ENCODE data around the gene TMEM182. TPM values are rescaled to one million over a fixed set of nuclear protein-coding genes. Genes with fewer than 3 reads are reported as not detected.

TMEM182 gene
- polyA plus RNA-seq, 1 donor from 2014 or later = 3.8 TPM

- H2AFZ ChIP-seq (ENCODE audit: low read depth, low read length) = no peak overlapping the region
- no peaks in the 10 kb centered on the region for H3K9me3 ChIP-seq (ENCODE audit: low read length)
- no peaks in the 10 kb centered on the region for H3K9me2 ChIP-seq (ENCODE audit: insufficient read depth, low read length)
- no peak overlapping the region for H3K4me3 ChIP-seq (ENCODE audit: low read length)
- no peaks in the 10 kb centered on the region for H4K20me1 ChIP-seq (ENCODE audit: insufficient read depth)
- H3K9ac ChIP-seq (ENCODE audit: low read length) = no peak overlapping the region
- no peak overlapping the region for H3K27ac ChIP-seq (ENCODE audit: low read length)
- no peak overlapping the region for H3K4me2 ChIP-seq (ENCODE audit: low read length)
- no peak for TF ChIP-seq SMC3 (conservative IDR thresholded peaks at IDR 0.05; ENCODE audit: poor library complexity)
- TF ChIP-seq EP300 (conservative IDR thresholded peaks at IDR 0.05; ENCODE audit: poor library complexity, severe bottlenecking) = no peak
- TF ChIP-seq, protein P1, sequence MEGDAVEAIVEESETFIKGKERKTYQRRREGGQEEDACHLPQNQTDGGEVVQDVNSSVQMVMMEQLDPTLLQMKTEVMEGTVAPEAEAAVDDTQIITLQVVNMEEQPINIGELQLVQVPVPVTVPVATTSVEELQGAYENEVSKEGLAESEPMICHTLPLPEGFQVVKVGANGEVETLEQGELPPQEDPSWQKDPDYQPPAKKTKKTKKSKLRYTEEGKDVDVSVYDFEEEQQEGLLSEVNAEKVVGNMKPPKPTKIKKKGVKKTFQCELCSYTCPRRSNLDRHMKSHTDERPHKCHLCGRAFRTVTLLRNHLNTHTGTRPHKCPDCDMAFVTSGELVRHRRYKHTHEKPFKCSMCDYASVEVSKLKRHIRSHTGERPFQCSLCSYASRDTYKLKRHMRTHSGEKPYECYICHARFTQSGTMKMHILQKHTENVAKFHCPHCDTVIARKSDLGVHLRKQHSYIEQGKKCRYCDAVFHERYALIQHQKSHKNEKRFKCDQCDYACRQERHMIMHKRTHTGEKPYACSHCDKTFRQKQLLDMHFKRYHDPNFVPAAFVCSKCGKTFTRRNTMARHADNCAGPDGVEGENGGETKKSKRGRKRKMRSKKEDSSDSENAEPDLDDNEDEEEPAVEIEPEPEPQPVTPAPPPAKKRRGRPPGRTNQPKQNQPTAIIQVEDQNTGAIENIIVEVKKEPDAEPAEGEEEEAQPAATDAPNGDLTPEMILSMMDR (IDR thresholded peaks at IDR 0.05; ENCODE audit: poor library complexity, severe bottlenecking) = no peak
- TF ChIP-seq RAD21 (conservative IDR thresholded peaks at IDR 0.05) = no peak
- no peak for TF ChIP-seq MXI1 (conservative IDR thresholded peaks at IDR 0.05; ENCODE audit: poor library complexity, severe bottlenecking)
- no peak for TF ChIP-seq EZH2 (IDR thresholded peaks at IDR 0.05; ENCODE audit: borderline replicate concordance, insufficient read depth, low read length, poor library complexity, severe bottlenecking)
- no peak for TF ChIP-seq TAF1 (IDR thresholded peaks at IDR 0.05; ENCODE audit: low read depth)
- no peak for TF ChIP-seq POLR2AphosphoS5 (IDR thresholded peaks at IDR 0.05)
- TF ChIP-seq, protein P2, sequence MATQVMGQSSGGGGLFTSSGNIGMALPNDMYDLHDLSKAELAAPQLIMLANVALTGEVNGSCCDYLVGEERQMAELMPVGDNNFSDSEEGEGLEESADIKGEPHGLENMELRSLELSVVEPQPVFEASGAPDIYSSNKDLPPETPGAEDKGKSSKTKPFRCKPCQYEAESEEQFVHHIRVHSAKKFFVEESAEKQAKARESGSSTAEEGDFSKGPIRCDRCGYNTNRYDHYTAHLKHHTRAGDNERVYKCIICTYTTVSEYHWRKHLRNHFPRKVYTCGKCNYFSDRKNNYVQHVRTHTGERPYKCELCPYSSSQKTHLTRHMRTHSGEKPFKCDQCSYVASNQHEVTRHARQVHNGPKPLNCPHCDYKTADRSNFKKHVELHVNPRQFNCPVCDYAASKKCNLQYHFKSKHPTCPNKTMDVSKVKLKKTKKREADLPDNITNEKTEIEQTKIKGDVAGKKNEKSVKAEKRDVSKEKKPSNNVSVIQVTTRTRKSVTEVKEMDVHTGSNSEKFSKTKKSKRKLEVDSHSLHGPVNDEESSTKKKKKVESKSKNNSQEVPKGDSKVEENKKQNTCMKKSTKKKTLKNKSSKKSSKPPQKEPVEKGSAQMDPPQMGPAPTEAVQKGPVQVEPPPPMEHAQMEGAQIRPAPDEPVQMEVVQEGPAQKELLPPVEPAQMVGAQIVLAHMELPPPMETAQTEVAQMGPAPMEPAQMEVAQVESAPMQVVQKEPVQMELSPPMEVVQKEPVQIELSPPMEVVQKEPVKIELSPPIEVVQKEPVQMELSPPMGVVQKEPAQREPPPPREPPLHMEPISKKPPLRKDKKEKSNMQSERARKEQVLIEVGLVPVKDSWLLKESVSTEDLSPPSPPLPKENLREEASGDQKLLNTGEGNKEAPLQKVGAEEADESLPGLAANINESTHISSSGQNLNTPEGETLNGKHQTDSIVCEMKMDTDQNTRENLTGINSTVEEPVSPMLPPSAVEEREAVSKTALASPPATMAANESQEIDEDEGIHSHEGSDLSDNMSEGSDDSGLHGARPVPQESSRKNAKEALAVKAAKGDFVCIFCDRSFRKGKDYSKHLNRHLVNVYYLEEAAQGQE (IDR thresholded peaks at IDR 0.05; ENCODE audit: borderline replicate concordance) = no peak
- H3K79me2 ChIP-seq (replicated peaks; ENCODE audit: insufficient read depth, low read length) = no peaks in the 10 kb centered on the region
- no peaks in the 10 kb centered on the region for H3K27me3 ChIP-seq (ENCODE audit: insufficient read depth, low read depth, low read length)
- H3K36me3 ChIP-seq (ENCODE audit: insufficient read depth, low read length) = no peaks in the 10 kb centered on the region
- no peaks in the 10 kb centered on the region for H3F3A ChIP-seq (ENCODE audit: insufficient read depth, low read length, poor library complexity, severe bottlenecking)
Observed at GRCh38 chr2:102782187-102782586, 20.4 kb downstream of the TMEM182 start.

GRCh38 chr2:102782933-102783332, 21.1 kb downstream of the TMEM182 start:
- no peaks in the 10 kb centered on the region for H3K36me3 ChIP-seq (ENCODE audit: insufficient read depth, low read length)
- H3K4me2 ChIP-seq (ENCODE audit: low read length) = no peak overlapping the region
- no peaks in the 10 kb centered on the region for H3K9me2 ChIP-seq (ENCODE audit: insufficient read depth, low read length)
- H3K79me2 ChIP-seq (replicated peaks; ENCODE audit: insufficient read depth, low read length) = no peaks in the 10 kb centered on the region
- H3F3A ChIP-seq (ENCODE audit: insufficient read depth, low read length, poor library complexity, severe bottlenecking) = no peaks in the 10 kb centered on the region
- H2AFZ ChIP-seq (ENCODE audit: low read depth, low read length) = no peak overlapping the region
- TF ChIP-seq EP300 (conservative IDR thresholded peaks at IDR 0.05; ENCODE audit: poor library complexity, severe bottlenecking) (no peak), RAD21 (conservative IDR thresholded peaks at IDR 0.05) (no peak), MXI1 (conservative IDR thresholded peaks at IDR 0.05; ENCODE audit: poor library complexity, severe bottlenecking) (no peak), EZH2 (IDR thresholded peaks at IDR 0.05; ENCODE audit: borderline replicate concordance, insufficient read depth, low read length, poor library complexity, severe bottlenecking) (no peak), SMC3 (conservative IDR thresholded peaks at IDR 0.05; ENCODE audit: poor library complexity) (no peak), POLR2AphosphoS5 (IDR thresholded peaks at IDR 0.05) (no peak)
- H3K4me3 ChIP-seq (ENCODE audit: low read length) = no peak overlapping the region
- no peak overlapping the region for H3K9ac ChIP-seq (ENCODE audit: low read length)
- H3K27me3 ChIP-seq (ENCODE audit: insufficient read depth, low read depth, low read length) = no peaks in the 10 kb centered on the region
- H4K20me1 ChIP-seq (ENCODE audit: insufficient read depth) = no peaks in the 10 kb centered on the region
- no peaks in the 10 kb centered on the region for H3K9me3 ChIP-seq (ENCODE audit: low read length)
- H3K27ac ChIP-seq (ENCODE audit: low read length) = no peak overlapping the region

Measured in neural cell (in vitro differentiated cells).